GM23338 (cell line): ENCODE data around the gene DROSHA. TPM values are rescaled to one million over a fixed set of nuclear protein-coding genes. Genes with fewer than 3 reads are reported as not detected.
"Not testable (repeated sequence)": the region's sequence is repeated elsewhere in the genome, so short reads cannot be mapped to it uniquely, and the experiment has no call there.

ENCODE experiments used
- ATAC-seq: fragments of 200-7000 bp; cut with Tn5 transposase; 3 replicates; pipeline ENCODE4 v1.9.1; 2020
- DNase-seq: peaks from one replicate; pipeline ENCODE4 v3.0.0-alpha.2; 2015; ENCODE audit warnings: low spot score
- H2AFZ ChIP-seq: fragments of 200-600 bp; sonication (generic); 2 replicates; pipeline ENCODE4 v1.8.0; 2016; ENCODE audit warnings: antibody characterized with exemption, mild to moderate bottlenecking, moderate library complexity
- H3F3A ChIP-seq: fragments of 200-600 bp; sonication (generic); replicated peaks from 2 replicates; pipeline ENCODE4 v1.8.0; 2017; ENCODE audit warnings: antibody characterized with exemption, mixed run types, low read depth
- H3K27ac ChIP-seq: fragments of 200-600 bp; sonication (generic); 2 replicates; pipeline ENCODE4 v1.6.1; 2016; ENCODE audit warnings: low read depth
- H3K27me3 ChIP-seq: fragments of 200-600 bp; sonication (generic); 2 replicates; pipeline ENCODE4 v1.8.0; 2016; ENCODE audit warnings: mild to moderate bottlenecking, mixed run types, moderate library complexity; ENCODE audit not compliant: insufficient read depth
- H3K36me3 ChIP-seq: fragments of 200-600 bp; sonication (generic); 2 replicates; pipeline ENCODE4 v1.8.0; 2016; ENCODE audit warnings: mild to moderate bottlenecking; ENCODE audit not compliant: insufficient read depth
- H3K4me1 ChIP-seq: fragments of 200-600 bp; sonication (generic); 2 replicates; pipeline ENCODE4 v1.8.0; 2016; ENCODE audit warnings: mild to moderate bottlenecking, moderate library complexity; ENCODE audit not compliant: insufficient read depth
- H3K4me2 ChIP-seq: fragments of 200-600 bp; sonication (generic); 2 replicates; pipeline ENCODE4 v1.7.1; 2017; ENCODE audit warnings: mixed run types
- H3K4me3 ChIP-seq: fragments of 200-600 bp; sonication (generic); 2 replicates; pipeline ENCODE4 v1.6.1; 2016; ENCODE audit warnings: mixed run types
- H3K79me2 ChIP-seq: fragments of 200-600 bp; sonication (generic); replicated peaks from 2 replicates; pipeline ENCODE4 v1.8.0; 2017; ENCODE audit warnings: mild to moderate bottlenecking; ENCODE audit not compliant: insufficient read depth
- H3K9me2 ChIP-seq: fragments of 200-600 bp; sonication (generic); 2 replicates; pipeline ENCODE4 v1.8.0; 2017; ENCODE audit not compliant: insufficient read depth
- H4K20me1 ChIP-seq: fragments of 200-600 bp; sonication (generic); replicated peaks from 2 replicates; pipeline ENCODE4 v1.8.0; 2017; ENCODE audit warnings: mild to moderate bottlenecking; ENCODE audit not compliant: insufficient read depth
- H3K27ac Mint-ChIP-seq: 2 replicates; pipeline ENCODE4 v1.8.0; 2020; ENCODE audit warnings: inconsistent platforms, mild to moderate bottlenecking, moderate library complexity, mixed read lengths
- H3K27me3 Mint-ChIP-seq: 3 replicates; pipeline ENCODE4 v1.8.0; 2022; ENCODE audit warnings: low read depth, mild to moderate bottlenecking, moderate library complexity, mixed read lengths, inconsistent platforms; ENCODE audit not compliant: insufficient read depth, poor library complexity
- H3K36me3 Mint-ChIP-seq: 3 replicates; pipeline ENCODE4 v1.8.0; 2021; ENCODE audit warnings: low read depth, mild to moderate bottlenecking, inconsistent platforms, moderate library complexity, mixed read lengths
- H3K4me1 Mint-ChIP-seq: 3 replicates; pipeline ENCODE4 v1.8.0; 2020; ENCODE audit warnings: mild to moderate bottlenecking, inconsistent platforms, mixed read lengths
- H3K4me3 Mint-ChIP-seq: 3 replicates; pipeline ENCODE4 v1.8.0; 2021; ENCODE audit warnings: moderate library complexity, mild to moderate bottlenecking, inconsistent platforms, mixed read lengths
- H3K9me3 Mint-ChIP-seq: 3 replicates; pipeline ENCODE4 v1.8.0; 2020; ENCODE audit warnings: moderate library complexity, mild to moderate bottlenecking, inconsistent platforms, mixed read lengths
- CREB1 ChIP-seq: fragments of 250-450 bp; sonication (Bioruptor Pico); IDR thresholded peaks from 2 replicates; pipeline ENCODE4 v1.5.0; 2020; ENCODE audit warnings: low read depth, mild to moderate bottlenecking, moderate library complexity
- CTCF ChIP-seq, 2 experiments: fragments of 200-600 bp in 1 of 2; sonication (generic) in 1 of 2; conservative IDR thresholded peaks; 2 replicates each; pipeline versions ENCODE4 v1.5.1 to v1.6.1; 2016 to 2017; ENCODE audit warnings: antibody characterized with exemption in 2 of 2, low read depth in 2 of 2, mild to moderate bottlenecking in 2 of 2, moderate library complexity in 1 of 2
- ETS1 ChIP-seq: IDR thresholded peaks from 2 replicates; pipeline ENCODE4 v1.6.1; 2016; ENCODE audit warnings: antibody characterized with exemption
- EZH2phosphoT487 ChIP-seq: fragments of 200-600 bp; sonication (generic); IDR thresholded peaks from one replicate; pipeline ENCODE4 v1.8.1; 2018; ENCODE audit warnings: antibody characterized with exemption; ENCODE audit not compliant: unreplicated experiment
- JUNB ChIP-seq: IDR thresholded peaks from one replicate; pipeline ENCODE4 v1.6.1; 2016; ENCODE audit warnings: antibody characterized with exemption; ENCODE audit not compliant: unreplicated experiment
- NANOG ChIP-seq: IDR thresholded peaks from 2 replicates; pipeline ENCODE4 v1.6.1; 2016; ENCODE audit warnings: antibody characterized with exemption, borderline replicate concordance
- POLR2AphosphoS5 ChIP-seq: IDR thresholded peaks from 2 replicates; pipeline ENCODE4 v1.6.1; 2016; ENCODE audit warnings: antibody characterized with exemption, low read depth
- REST ChIP-seq: IDR thresholded peaks from one replicate; pipeline ENCODE4 v1.6.1; 2018; ENCODE audit warnings: antibody characterized with exemption; ENCODE audit not compliant: unreplicated experiment
- ZNF114 ChIP-seq: fragments of 250-450 bp; sonication (Bioruptor Pico); IDR thresholded peaks from 2 replicates; pipeline ENCODE4 v1.5.0; 2020; ENCODE audit warnings: mild to moderate bottlenecking, moderate library complexity
- polyA plus RNA-seq: library from polyadenylated mRNA; unstranded; fragments of >200 nt; fragmentation: Nextera tagmentation; extraction: Ambion mirVana; gene quantifications from 2 replicates; pipeline ENCODE4 v1.2.1, GENCODE V29; 2016
- total RNA-seq: library from RNA; depleted of rRNA; stranded (reverse); fragments of >200 nt; shearing (Covaris generic); gene quantifications from 2 replicates; pipeline ENCODE4 v1.2.3, GENCODE V29; 2014

DROSHA gene
- total and polyA plus RNA-seq, 2 experiments from 2014 or later, result 70.6 to 87.8 TPM

GRCh38 chr5:31568302-31568835, 36.5 kb upstream of the DROSHA start:
- Histone ChIP-seq H3K9me2 (peaks cover 6% of the 10 kb centered on the region; the same call in 1 of the 2 replicates), H3K27me3 (no peaks in the 10 kb centered on the region), H3K4me1 (no peaks in the 10 kb centered on the region), H3K4me2 (no peak overlapping the region), H3F3A (no peaks in the 10 kb centered on the region), H4K20me1 (no peaks in the 10 kb centered on the region), H3K27ac (no peak overlapping the region), H3K36me3 (no peaks in the 10 kb centered on the region), H3K79me2 (no peaks in the 10 kb centered on the region), H2AFZ (no peak overlapping the region), H3K4me3 (no peak overlapping the region)
- ATAC-seq (no peak), DNase-seq (no peak)
- H3K27me3 Mint-ChIP-seq, result no peaks in the 10 kb centered on the region
- H3K4me1 Mint-ChIP-seq, result no peaks in the 10 kb centered on the region
- H3K4me3 Mint-ChIP-seq, result no peak overlapping the region
- peaks cover 24% of the 10 kb centered on the region for H3K36me3 Mint-ChIP-seq
- peaks cover 26% of the 10 kb centered on the region for H3K9me3 Mint-ChIP-seq
- TF ChIP-seq ETS1 (no peak), NANOG (no peak), JUNB (no peak), CREB1 (no peak), POLR2AphosphoS5 (no peak), REST (no peak), CTCF (conservative IDR thresholded peaks at IDR 0.05; ENCODE audit: low read depth in 2 of 2) (no peak), EZH2phosphoT487 (no peak), ZNF114 (CRISPR knock-in tag) (no peak)
- H3K27ac Mint-ChIP-seq, result no peak overlapping the region

- not testable (repeated sequence) for H3K9me2 ChIP-seq, H3K4me2 ChIP-seq, H3K4me3 Mint-ChIP-seq, H3K27me3 ChIP-seq, H3K4me1 Mint-ChIP-seq, H3K27ac Mint-ChIP-seq, H3K4me3 ChIP-seq, ATAC-seq, DNase-seq, H2AFZ ChIP-seq, H3K27me3 Mint-ChIP-seq, H3K27ac ChIP-seq, H3F3A ChIP-seq, H3K4me1 ChIP-seq, H3K79me2 ChIP-seq, H4K20me1 ChIP-seq, H3K36me3 ChIP-seq
- peaks cover 24% of the 10 kb centered on the region for H3K36me3 Mint-ChIP-seq
- H3K9me3 Mint-ChIP-seq, result peaks cover 26% of the 10 kb centered on the region
Observed at GRCh38 chr5:31566362-31566761, 34.5 kb upstream of the DROSHA start.
